ENCODE results near the gene BID.

BID gene

DNA sequence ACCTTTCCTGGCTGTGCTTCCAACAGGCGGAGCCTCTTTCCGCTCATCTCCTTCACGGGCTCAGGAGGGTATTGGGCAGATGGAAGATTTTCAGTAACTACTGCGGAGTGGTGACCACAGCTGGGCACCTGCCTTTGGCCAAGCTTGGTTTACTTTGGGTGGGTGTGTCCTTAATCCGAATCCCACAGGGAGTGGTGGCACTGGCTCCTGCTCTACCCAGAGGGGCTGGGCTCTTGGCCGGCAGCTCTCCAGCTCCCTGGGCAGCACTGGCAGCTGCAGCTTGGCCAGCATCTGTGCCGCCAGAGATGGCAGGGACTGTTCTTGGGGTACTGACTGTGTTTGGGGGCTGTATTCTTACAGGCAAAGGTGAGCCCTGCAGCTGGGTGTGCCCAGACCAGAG lies 29.8 kb downstream of the BID start:
- Histone ChIP-seq H3K27ac (ENCODE audit: low read depth, low read length, severe bottlenecking) (no peak overlapping the region), H3K9me3 (ENCODE audit: control insufficient read depth, low read length) (no peaks in the 10 kb centered on the region), H3K4me3 (ENCODE audit: extremely low read depth, insufficient read depth, low read length, poor library complexity, severe bottlenecking) (no peak overlapping the region), H3K4me1 (ENCODE audit: control insufficient read depth, insufficient read depth, low read length, poor library complexity, severe bottlenecking) (no peaks in the 10 kb centered on the region), H3K36me3 (ENCODE audit: control insufficient read depth, insufficient read depth, low read length) (no peaks in the 10 kb centered on the region)
- 81 to 95% methylated on average over 4 to 7 of the region's 7 CpGs for WGBS, 2 experiments (ENCODE audit: insufficient coverage in 2 of 2)

DNA sequence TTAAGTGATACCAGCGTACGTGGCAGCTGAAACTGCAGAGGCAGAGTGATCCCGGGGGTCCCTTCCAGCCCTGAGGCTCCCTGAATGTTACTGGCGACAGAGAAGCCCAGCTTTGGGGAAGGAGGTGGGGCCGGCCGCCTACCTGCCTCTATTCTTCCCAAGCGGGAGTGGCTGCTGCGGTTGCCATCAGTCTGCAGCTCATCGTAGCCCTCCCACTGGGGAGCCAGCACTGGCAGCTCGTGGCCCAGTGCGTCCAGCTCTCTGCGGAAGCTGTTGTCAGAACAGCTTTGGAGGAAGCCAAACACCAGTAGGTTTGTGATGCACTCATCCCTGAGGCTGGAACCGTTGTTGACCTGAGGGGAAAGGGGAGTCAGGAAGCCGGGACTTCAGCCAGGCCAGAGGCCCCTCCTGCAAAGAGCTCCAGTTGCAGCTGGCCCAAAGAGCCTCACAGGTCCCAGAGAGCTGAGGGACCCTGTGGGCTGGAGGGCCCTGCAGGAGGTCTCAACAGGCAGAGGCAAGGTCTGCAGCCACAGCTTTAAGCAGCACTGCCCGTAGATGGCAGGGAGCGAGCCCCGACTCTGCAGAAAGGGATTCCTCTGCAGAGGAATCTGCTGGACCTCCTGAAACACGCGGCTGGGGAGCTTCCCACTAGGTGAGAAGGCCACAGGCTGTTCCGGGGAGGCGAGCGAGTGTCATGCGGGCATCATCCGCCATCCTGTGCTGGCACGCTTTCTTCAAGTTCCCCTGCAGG lies 30.4 kb downstream of the BID start:
- H3K36me3 ChIP-seq (ENCODE audit: control insufficient read depth, insufficient read depth, low read length), result no peaks in the 10 kb centered on the region
- H3K27ac ChIP-seq (ENCODE audit: low read depth, low read length, severe bottlenecking), result no peak overlapping the region
- no peaks in the 10 kb centered on the region for H3K9me3 ChIP-seq (ENCODE audit: control insufficient read depth, low read length)
- no peaks in the 10 kb centered on the region for H3K4me1 ChIP-seq (ENCODE audit: control insufficient read depth, insufficient read depth, low read length, poor library complexity, severe bottlenecking)
- H3K4me3 ChIP-seq (ENCODE audit: extremely low read depth, insufficient read depth, low read length, poor library complexity, severe bottlenecking), result no peak overlapping the region
- 72 to 80% methylated on average over 23 to 25 of the region's 25 CpGs for whole genome bisulfite sequencing, 2 experiments (ENCODE audit: insufficient coverage in 2 of 2)

DNA sequence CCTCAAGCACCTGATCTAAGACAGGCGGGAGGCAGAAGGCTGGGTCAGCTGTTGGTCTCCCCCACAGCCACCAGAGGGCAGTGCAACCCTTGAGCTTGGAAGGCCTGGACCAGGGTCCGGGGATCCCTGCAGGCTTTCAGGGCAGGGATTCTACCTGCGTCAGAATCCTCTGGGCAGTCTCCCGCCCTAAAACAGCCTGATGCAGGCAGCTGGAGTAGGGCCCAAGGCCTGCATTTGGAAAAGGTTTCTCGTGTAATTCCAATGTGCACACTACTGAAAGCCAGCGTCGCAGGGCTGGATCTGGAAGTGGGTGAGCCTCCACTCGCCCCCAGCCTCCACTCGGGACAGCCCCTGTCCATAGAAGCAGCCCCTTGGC lies 31.8 kb downstream of the BID start:
- H3K4me3 ChIP-seq (ENCODE audit: extremely low read depth, insufficient read depth, low read length, poor library complexity, severe bottlenecking), result no peak overlapping the region
- 12 to 53% methylated on average over 5 to 9 of the region's 9 CpGs for WGBS, 2 experiments (ENCODE audit: insufficient coverage in 2 of 2)
- H3K36me3 ChIP-seq (ENCODE audit: control insufficient read depth, insufficient read depth, low read length), result no peaks in the 10 kb centered on the region

GRCh38 chr22:17741866-17742526 lies 32.3 kb downstream of the BID start:
- Histone ChIP-seq H3K36me3 (ENCODE audit: control insufficient read depth, insufficient read depth, low read length) (no peaks in the 10 kb centered on the region), H3K4me3 (ENCODE audit: extremely low read depth, insufficient read depth, low read length, poor library complexity, severe bottlenecking) (no peak overlapping the region), H3K4me1 (ENCODE audit: control insufficient read depth, insufficient read depth, low read length, poor library complexity, severe bottlenecking) (no peaks in the 10 kb centered on the region), H3K9me3 (ENCODE audit: control insufficient read depth, low read length) (no peaks in the 10 kb centered on the region), H3K27ac (ENCODE audit: low read depth, low read length, severe bottlenecking) (no peak overlapping the region)
- 77 to 84% methylated on average over 15 of the region's 18 CpGs for WGBS, 2 experiments (ENCODE audit: insufficient coverage in 2 of 2)

More for the DNA sequence above, 31.8 kb downstream of the BID start:
- H3K4me1 ChIP-seq (ENCODE audit: control insufficient read depth, insufficient read depth, low read length, poor library complexity, severe bottlenecking), result no peaks in the 10 kb centered on the region
- no peak overlapping the region for H3K27ac ChIP-seq (ENCODE audit: low read depth, low read length, severe bottlenecking)
- no peaks in the 10 kb centered on the region for H3K9me3 ChIP-seq (ENCODE audit: control insufficient read depth, low read length)

GRCh38 chr22:17739196-17739975 lies 34.9 kb downstream of the BID start:
- H3K36me3 ChIP-seq (ENCODE audit: control insufficient read depth, insufficient read depth, low read length), result peaks cover 4% of the 10 kb centered on the region
- no peaks in the 10 kb centered on the region for H3K9me3 ChIP-seq (ENCODE audit: control insufficient read depth, low read length)
- no peak overlapping the region for H3K27ac ChIP-seq (ENCODE audit: low read depth, low read length, severe bottlenecking)
- H3K4me1 ChIP-seq (ENCODE audit: control insufficient read depth, insufficient read depth, low read length, poor library complexity, severe bottlenecking), result no peaks in the 10 kb centered on the region
- no peak overlapping the region for H3K4me3 ChIP-seq (ENCODE audit: extremely low read depth, insufficient read depth, low read length, poor library complexity, severe bottlenecking)
- 87 to 89% methylated on average over 34 to 35 of the region's 36 CpGs for WGBS, 2 experiments (ENCODE audit: insufficient coverage in 2 of 2)

- Histone ChIP-seq H3K9me3 (ENCODE audit: control insufficient read depth, low read length) (no peaks in the 10 kb centered on the region), H3K36me3 (ENCODE audit: control insufficient read depth, insufficient read depth, low read length) (peaks cover 10% of the 10 kb centered on the region), H3K4me1 (ENCODE audit: control insufficient read depth, insufficient read depth, low read length, poor library complexity, severe bottlenecking) (no peaks in the 10 kb centered on the region), H3K4me3 (ENCODE audit: extremely low read depth, insufficient read depth, low read length, poor library complexity, severe bottlenecking) (no peak overlapping the region), H3K27ac (ENCODE audit: low read depth, low read length, severe bottlenecking) (no peak overlapping the region)
- WGBS, 2 experiments (ENCODE audit: insufficient coverage in 2 of 2), result 88 to 94% methylated on average over 19 of the region's 21 CpGs
Measured at GRCh38 chr22:17738386-17739128, 35.7 kb downstream of the BID start.

- Histone ChIP-seq H3K27ac (ENCODE audit: low read depth, low read length, severe bottlenecking) (no peak overlapping the region), H3K4me3 (ENCODE audit: extremely low read depth, insufficient read depth, low read length, poor library complexity, severe bottlenecking) (no peak overlapping the region), H3K36me3 (ENCODE audit: control insufficient read depth, insufficient read depth, low read length) (peaks cover 48% of the 10 kb centered on the region), H3K9me3 (ENCODE audit: control insufficient read depth, low read length) (no peaks in the 10 kb centered on the region), H3K4me1 (ENCODE audit: control insufficient read depth, insufficient read depth, low read length, poor library complexity, severe bottlenecking) (no peaks in the 10 kb centered on the region)
- WGBS, 2 experiments (ENCODE audit: insufficient coverage in 2 of 2), result 91 to 92% methylated on average over 3 to 4 of the region's 4 CpGs
Measured at GRCh38 chr22:17734187-17734586, 40.1 kb downstream of the BID start.

- Histone ChIP-seq H3K9me3 (ENCODE audit: control insufficient read depth, low read length) (no peaks in the 10 kb centered on the region), H3K4me1 (ENCODE audit: control insufficient read depth, insufficient read depth, low read length, poor library complexity, severe bottlenecking) (no peaks in the 10 kb centered on the region), H3K27ac (ENCODE audit: low read depth, low read length, severe bottlenecking) (no peak overlapping the region), H3K36me3 (ENCODE audit: control insufficient read depth, insufficient read depth, low read length) (peaks cover 53% of the 10 kb centered on the region), H3K4me3 (ENCODE audit: extremely low read depth, insufficient read depth, low read length, poor library complexity, severe bottlenecking) (no peak overlapping the region)
- no CpG with 5 or more reads among the region's 3 CpGs for WGBS, 2 experiments (ENCODE audit: insufficient coverage in 2 of 2)
Measured at GRCh38 chr22:17733466-17733865, 40.8 kb downstream of the BID start.

DNA sequence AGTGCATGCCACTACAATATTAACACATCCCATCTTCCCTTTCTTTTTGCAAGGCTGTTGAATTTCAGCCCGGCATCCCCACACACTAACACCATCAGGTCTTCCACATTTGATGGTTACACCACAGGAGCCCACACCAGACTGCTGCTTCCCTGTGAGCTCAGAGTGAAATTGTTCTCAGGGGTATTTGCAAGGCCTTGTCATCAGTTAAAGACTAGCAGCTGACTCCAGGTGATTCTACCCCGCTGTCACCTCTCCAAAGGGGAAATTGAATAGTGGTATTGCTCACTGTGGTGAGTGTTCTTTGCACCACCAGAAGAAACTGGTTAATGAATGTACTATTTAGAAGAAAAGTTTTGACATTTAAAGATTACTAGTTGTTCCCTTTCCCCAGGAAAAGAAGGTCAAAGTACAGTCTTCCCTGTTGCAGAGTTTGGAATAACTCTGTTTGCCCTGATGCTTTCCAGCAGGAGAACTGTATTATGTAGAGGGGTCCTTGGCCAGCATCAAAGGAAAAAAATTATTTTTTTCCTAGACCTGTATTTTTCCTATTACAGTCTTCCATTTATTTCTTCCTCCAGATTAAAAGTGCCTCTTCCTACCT lies 41.9 kb downstream of the BID start:
- Histone ChIP-seq H3K4me3 (ENCODE audit: extremely low read depth, insufficient read depth, low read length, poor library complexity, severe bottlenecking) (no peak overlapping the region), H3K9me3 (ENCODE audit: control insufficient read depth, low read length) (no peaks in the 10 kb centered on the region), H3K27ac (ENCODE audit: low read depth, low read length, severe bottlenecking) (no peak overlapping the region), H3K4me1 (ENCODE audit: control insufficient read depth, insufficient read depth, low read length, poor library complexity, severe bottlenecking) (no peaks in the 10 kb centered on the region), H3K36me3 (ENCODE audit: control insufficient read depth, insufficient read depth, low read length) (peaks cover 64% of the 10 kb centered on the region)
- WGBS, 2 experiments (ENCODE audit: insufficient coverage in 2 of 2), result 95 to 100% methylated on average over 2 of the region's 2 CpGs

- Histone ChIP-seq H3K9me3 (ENCODE audit: control insufficient read depth, low read length) (no peaks in the 10 kb centered on the region), H3K27ac (ENCODE audit: low read depth, low read length, severe bottlenecking) (no peak overlapping the region), H3K4me1 (ENCODE audit: control insufficient read depth, insufficient read depth, low read length, poor library complexity, severe bottlenecking) (peaks cover 12% of the 10 kb centered on the region), H3K36me3 (ENCODE audit: control insufficient read depth, insufficient read depth, low read length) (peaks cover 69% of the 10 kb centered on the region), H3K4me3 (ENCODE audit: extremely low read depth, insufficient read depth, low read length, poor library complexity, severe bottlenecking) (no peak overlapping the region)
- 67 to 94% methylated on average over 2 to 5 of the region's 6 CpGs for WGBS, 2 experiments (ENCODE audit: insufficient coverage in 2 of 2)
Measured at GRCh38 chr22:17729561-17729960, 44.7 kb downstream of the BID start.
